ENCODE data around the gene VPS35.

The VPS35 gene

DNA sequence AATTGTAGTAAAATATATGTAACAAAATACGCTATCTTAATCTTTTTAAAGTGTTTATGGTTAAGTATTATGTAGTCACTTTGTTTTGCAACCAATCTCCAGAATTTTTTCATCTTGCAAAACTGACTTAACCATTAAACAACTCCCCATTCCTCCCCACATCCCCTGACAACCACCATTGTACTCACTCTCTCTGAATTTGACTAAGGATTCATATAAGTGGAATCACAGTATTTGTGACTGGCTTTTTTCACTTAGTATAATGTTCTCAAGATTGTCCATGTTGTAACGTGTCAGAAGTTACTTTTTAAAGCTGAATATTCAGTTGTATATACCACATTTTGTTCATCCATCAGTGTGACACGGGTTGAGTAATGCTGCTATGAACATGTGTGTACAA, 11.1 kb upstream of the VPS35 start:
- TF ChIP-seq, protein P1, sequence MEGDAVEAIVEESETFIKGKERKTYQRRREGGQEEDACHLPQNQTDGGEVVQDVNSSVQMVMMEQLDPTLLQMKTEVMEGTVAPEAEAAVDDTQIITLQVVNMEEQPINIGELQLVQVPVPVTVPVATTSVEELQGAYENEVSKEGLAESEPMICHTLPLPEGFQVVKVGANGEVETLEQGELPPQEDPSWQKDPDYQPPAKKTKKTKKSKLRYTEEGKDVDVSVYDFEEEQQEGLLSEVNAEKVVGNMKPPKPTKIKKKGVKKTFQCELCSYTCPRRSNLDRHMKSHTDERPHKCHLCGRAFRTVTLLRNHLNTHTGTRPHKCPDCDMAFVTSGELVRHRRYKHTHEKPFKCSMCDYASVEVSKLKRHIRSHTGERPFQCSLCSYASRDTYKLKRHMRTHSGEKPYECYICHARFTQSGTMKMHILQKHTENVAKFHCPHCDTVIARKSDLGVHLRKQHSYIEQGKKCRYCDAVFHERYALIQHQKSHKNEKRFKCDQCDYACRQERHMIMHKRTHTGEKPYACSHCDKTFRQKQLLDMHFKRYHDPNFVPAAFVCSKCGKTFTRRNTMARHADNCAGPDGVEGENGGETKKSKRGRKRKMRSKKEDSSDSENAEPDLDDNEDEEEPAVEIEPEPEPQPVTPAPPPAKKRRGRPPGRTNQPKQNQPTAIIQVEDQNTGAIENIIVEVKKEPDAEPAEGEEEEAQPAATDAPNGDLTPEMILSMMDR (IDR thresholded peaks at IDR 0.05; ENCODE audit: low read depth, low read length, missing control alignments) = no peak
- Histone ChIP-seq H3K4me3 (ENCODE audit: low read depth, low read length) (no peak overlapping the region), H3K27me3 (replicated peaks) (no peaks in the 10 kb centered on the region), H3K27ac (no peak overlapping the region), H3K36me3 (replicated peaks) (peaks cover 3% of the 10 kb centered on the region)
- DNase-seq = no peak
- in situ Hi-C loops (cut with HindIII; ENCODE audit: low pct_ligation_motif_present, low sequenced_read_pairs) = no loop called here

DNA sequence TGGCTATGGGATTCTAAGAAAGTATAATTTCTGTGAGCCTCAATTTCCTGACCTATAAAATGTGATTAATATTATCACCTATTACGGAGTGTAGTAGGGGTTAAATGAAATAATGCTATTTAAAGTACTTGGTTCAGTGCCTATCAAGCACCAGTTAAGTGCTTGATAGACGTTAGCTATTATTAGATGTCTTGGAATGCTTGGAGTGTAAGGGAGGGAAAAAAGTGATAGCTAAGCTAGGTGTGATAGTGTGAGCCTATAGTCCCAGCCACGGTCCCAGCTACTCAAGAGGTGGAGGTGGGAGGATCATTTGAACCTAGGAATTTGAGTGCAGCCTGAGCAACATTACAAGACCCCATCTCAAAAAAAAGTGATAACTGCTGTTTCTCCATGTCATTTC, 8.0 kb upstream of the VPS35 start:
- Histone ChIP-seq H3K27me3 (replicated peaks) (no peaks in the 10 kb centered on the region), H3K27ac (no peak overlapping the region), H3K36me3 (replicated peaks) (peaks cover 3% of the 10 kb centered on the region), H3K4me3 (ENCODE audit: low read depth, low read length) (no peak overlapping the region)
- TF ChIP-seq, protein P1 (IDR thresholded peaks at IDR 0.05; ENCODE audit: low read depth, low read length, missing control alignments) = no peak
- in situ Hi-C loops (cut with HindIII; ENCODE audit: low pct_ligation_motif_present, low sequenced_read_pairs) = no loop called here
- no peak for DNase-seq

DNA sequence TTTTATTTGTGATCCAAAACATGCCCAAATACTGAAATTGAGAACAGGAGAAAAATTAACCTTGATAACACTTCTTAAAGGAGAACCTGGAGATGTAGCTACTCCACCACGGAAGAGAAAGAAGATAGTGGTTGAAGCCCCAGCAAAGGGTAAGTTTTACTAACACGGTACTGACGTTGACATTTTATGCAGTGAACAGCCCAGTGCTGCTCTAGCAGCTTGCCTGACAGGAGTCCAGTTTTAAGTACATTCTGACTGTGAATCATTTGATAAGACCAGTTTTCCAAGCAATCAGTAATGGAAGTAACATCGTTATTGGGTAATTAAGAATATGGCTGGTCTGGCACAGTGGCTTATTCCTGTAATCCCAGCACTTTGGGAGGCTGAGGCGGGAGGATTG, 7.0 kb upstream of the VPS35 start:
- in situ Hi-C loops (cut with HindIII; ENCODE audit: low pct_ligation_motif_present, low sequenced_read_pairs) = no loop called here
- H3K36me3 ChIP-seq (replicated peaks) = peaks cover 3% of the 10 kb centered on the region
- TF ChIP-seq, protein P1 (IDR thresholded peaks at IDR 0.05; ENCODE audit: low read depth, low read length, missing control alignments) = no peak

DNA sequence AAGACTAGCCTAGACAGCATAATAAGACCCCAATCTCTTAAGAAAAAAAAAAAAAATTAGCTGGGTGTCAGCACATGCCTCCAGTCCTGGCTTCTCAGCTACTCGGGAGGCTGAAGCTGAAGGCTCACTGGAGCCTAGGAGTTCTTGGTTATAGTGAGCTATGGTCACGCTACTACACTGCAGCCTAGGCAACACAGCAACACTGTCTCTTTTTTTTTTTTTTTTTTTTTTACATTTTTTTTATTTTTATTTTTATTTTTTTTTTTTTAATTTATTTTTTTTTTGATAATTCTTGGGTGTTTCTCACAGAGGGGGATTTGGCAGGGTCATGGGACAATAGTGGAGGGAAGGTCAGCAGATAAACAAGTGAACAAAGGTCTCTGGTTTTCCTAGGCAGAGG, 4.6 kb upstream of the VPS35 start:
- no peak overlapping the region for H3K4me3 ChIP-seq (ENCODE audit: low read depth, low read length)
- TF ChIP-seq, protein P1 (IDR thresholded peaks at IDR 0.05; ENCODE audit: low read depth, low read length, missing control alignments) = no peak
- no peak overlapping the region for H3K27ac ChIP-seq
- DNase-seq = no peak
- H3K27me3 ChIP-seq (replicated peaks) = no peaks in the 10 kb centered on the region
- in situ Hi-C loops (cut with HindIII; ENCODE audit: low pct_ligation_motif_present, low sequenced_read_pairs) = no loop called here
- peaks cover 3% of the 10 kb centered on the region for H3K36me3 ChIP-seq (replicated peaks)

More for the DNA sequence above, 7.0 kb upstream of the VPS35 start:
- DNase-seq = no peak
- no peaks in the 10 kb centered on the region for H3K27me3 ChIP-seq (replicated peaks)
- H3K4me3 ChIP-seq (ENCODE audit: low read depth, low read length) = no peak overlapping the region
- no peak overlapping the region for H3K27ac ChIP-seq

DNA sequence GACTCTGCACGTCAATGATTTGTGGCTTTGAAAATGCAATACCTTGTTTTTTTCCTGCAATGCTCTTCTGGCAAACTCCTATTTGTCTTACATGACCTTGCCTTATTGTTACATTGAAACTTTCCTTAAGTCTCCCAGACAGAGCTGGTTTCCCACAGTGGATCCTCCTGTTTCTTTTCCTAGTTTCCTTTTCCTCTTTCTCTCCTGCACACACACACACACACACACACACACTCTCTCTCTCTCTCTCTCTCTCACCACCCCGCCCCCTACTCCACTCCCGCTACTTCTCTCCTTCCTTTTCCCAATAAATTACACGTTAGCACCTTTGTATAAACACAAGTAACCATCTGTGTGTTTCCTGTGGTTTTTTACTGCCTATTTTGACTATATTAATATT, 2.7 kb upstream of the VPS35 start:
- Histone ChIP-seq H3K27me3 (replicated peaks) (no peaks in the 10 kb centered on the region), H3K4me3 (ENCODE audit: low read depth, low read length) (peak overlapping the region; percentile 16), H3K27ac (no peak overlapping the region), H3K36me3 (replicated peaks) (no peaks in the 10 kb centered on the region)
- in situ Hi-C loops (cut with HindIII; ENCODE audit: low pct_ligation_motif_present, low sequenced_read_pairs) = no loop called here
- TF ChIP-seq, protein P1 (IDR thresholded peaks at IDR 0.05; ENCODE audit: low read depth, low read length, missing control alignments) = no peak
- DNase-seq = no peak
